ENCODE measurements around the gene HDAC4.

The HDAC4 gene

GRCh38 chr2:239034561-239035341, 366.1 kb downstream of the HDAC4 start:
- Histone ChIP-seq H3K27me3 (replicated peaks) (peaks cover 4% of the 10 kb centered on the region), H3K36me3 (replicated peaks) (no peaks in the 10 kb centered on the region), H3K27ac (no peak overlapping the region), H3K4me3 (ENCODE audit: low read depth, low read length) (no peak overlapping the region)
- TF ChIP-seq, protein P1, sequence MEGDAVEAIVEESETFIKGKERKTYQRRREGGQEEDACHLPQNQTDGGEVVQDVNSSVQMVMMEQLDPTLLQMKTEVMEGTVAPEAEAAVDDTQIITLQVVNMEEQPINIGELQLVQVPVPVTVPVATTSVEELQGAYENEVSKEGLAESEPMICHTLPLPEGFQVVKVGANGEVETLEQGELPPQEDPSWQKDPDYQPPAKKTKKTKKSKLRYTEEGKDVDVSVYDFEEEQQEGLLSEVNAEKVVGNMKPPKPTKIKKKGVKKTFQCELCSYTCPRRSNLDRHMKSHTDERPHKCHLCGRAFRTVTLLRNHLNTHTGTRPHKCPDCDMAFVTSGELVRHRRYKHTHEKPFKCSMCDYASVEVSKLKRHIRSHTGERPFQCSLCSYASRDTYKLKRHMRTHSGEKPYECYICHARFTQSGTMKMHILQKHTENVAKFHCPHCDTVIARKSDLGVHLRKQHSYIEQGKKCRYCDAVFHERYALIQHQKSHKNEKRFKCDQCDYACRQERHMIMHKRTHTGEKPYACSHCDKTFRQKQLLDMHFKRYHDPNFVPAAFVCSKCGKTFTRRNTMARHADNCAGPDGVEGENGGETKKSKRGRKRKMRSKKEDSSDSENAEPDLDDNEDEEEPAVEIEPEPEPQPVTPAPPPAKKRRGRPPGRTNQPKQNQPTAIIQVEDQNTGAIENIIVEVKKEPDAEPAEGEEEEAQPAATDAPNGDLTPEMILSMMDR (IDR thresholded peaks at IDR 0.05; ENCODE audit: low read depth, low read length, missing control alignments) = no peak
- in situ Hi-C loops (cut with HindIII; ENCODE audit: low pct_ligation_motif_present, low sequenced_read_pairs) = no loop called here
- no peak for DNase-seq

DNA sequence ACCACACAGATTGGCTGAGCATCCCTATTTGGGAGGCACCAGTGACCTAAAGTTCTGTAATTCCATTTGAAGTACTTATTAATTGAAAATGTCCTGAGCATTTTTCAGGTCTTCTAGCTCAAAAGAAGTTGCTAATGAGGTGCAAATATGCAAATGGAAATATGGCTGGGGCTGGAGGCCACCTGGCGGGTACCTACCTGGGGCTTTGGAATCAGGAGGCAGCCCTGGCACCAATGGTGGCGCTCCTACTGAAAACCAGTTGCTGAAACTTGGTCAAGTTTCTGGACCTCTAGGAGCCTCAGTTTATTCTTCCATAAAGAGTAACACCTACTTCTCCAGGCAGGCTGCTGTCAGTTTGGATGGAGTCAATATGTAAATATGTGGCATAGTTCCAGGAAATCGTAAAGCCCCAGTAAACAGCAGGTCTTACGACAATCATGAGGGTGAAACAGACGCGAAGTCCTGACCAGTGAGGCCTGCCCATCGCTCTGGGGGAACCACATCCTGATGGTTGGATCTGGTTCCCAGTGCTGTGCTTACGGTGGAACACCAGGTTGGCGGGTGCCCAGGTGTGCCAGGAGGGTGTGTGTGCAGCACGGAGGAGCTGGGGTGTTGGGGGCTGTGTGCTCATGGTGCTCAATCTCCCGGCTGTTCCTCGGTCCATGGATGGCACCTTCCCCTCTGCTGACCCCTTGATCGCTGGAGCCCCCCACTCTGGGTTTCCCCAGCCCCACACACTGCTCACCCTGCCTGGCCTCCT, 366.8 kb downstream of the HDAC4 start:
- TF ChIP-seq, protein P1 (IDR thresholded peaks at IDR 0.05; ENCODE audit: low read depth, low read length, missing control alignments) = no peak
- no peak for DNase-seq
- H3K27me3 ChIP-seq (replicated peaks) = peaks cover 4% of the 10 kb centered on the region
- no peaks in the 10 kb centered on the region for H3K36me3 ChIP-seq (replicated peaks)
- no peak overlapping the region for H3K4me3 ChIP-seq (ENCODE audit: low read depth, low read length)
- in situ Hi-C loops (cut with HindIII; ENCODE audit: low pct_ligation_motif_present, low sequenced_read_pairs) = no loop called here
- H3K27ac ChIP-seq = no peak overlapping the region

- H3K27me3 ChIP-seq (replicated peaks) = peaks cover 4% of the 10 kb centered on the region
- no peaks in the 10 kb centered on the region for H3K36me3 ChIP-seq (replicated peaks)
- no peak overlapping the region for H3K4me3 ChIP-seq (ENCODE audit: low read depth, low read length)
- TF ChIP-seq, protein P1 (IDR thresholded peaks at IDR 0.05; ENCODE audit: low read depth, low read length, missing control alignments) = no peak
- in situ Hi-C loops (cut with HindIII; ENCODE audit: low pct_ligation_motif_present, low sequenced_read_pairs) = no loop called here
- no peak for DNase-seq
- H3K27ac ChIP-seq = no peak overlapping the region
Measured at GRCh38 chr2:239029958-239030357, 370.9 kb downstream of the HDAC4 start.

- H3K27me3 ChIP-seq (replicated peaks) = no peaks in the 10 kb centered on the region
- H3K27ac ChIP-seq = no peak overlapping the region
- H3K4me3 ChIP-seq (ENCODE audit: low read depth, low read length) = no peak overlapping the region
- no peak for DNase-seq
- in situ Hi-C loops (cut with HindIII; ENCODE audit: low pct_ligation_motif_present, low sequenced_read_pairs) = no loop called here
- TF ChIP-seq, protein P1 (IDR thresholded peaks at IDR 0.05; ENCODE audit: low read depth, low read length, missing control alignments) = no peak
- H3K36me3 ChIP-seq (replicated peaks) = no peaks in the 10 kb centered on the region
Measured at GRCh38 chr2:239028253-239028619, 372.6 kb downstream of the HDAC4 start.

GRCh38 chr2:239027391-239028252, 373.2 kb downstream of the HDAC4 start:
- no peaks in the 10 kb centered on the region for H3K27me3 ChIP-seq (replicated peaks)
- in situ Hi-C loops (cut with HindIII; ENCODE audit: low pct_ligation_motif_present, low sequenced_read_pairs) = no loop called here

More at GRCh38 chr2:239027391-239028252, 373.2 kb downstream of the HDAC4 start:
- DNase-seq = no peak
- TF ChIP-seq, protein P1 (IDR thresholded peaks at IDR 0.05; ENCODE audit: low read depth, low read length, missing control alignments) = no peak
- Histone ChIP-seq H3K27ac (no peak overlapping the region), H3K36me3 (replicated peaks) (no peaks in the 10 kb centered on the region), H3K4me3 (ENCODE audit: low read depth, low read length) (no peak overlapping the region)
